ENCODE data around the gene ARL9.

DNA sequence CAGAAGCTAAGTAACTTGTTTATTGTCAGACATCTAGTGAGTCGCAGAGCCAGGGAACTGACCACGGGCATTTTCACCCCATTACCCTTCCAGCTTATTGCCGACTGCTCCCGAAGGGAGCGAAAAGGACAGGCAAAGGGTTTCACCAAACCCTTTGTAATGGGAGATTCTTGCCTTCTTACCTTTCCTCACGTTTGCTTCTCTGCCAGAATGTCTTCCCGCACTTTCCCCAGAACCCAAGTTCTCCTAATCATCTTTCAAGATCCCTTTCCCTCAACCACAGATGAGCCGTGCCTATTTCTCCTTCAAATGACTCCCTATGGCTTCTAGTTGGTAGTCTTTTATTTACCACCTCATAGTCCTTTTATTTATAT is 38.7 kb upstream of the ARL9 start:
- TF ChIP-seq POLR2AphosphoS5 (IDR thresholded peaks at IDR 0.05) (no peak), POLR2A (IDR thresholded peaks at IDR 0.05) (no peak)
